Measurements from ENCODE around the gene KANSL1.

The KANSL1 gene

DNA sequence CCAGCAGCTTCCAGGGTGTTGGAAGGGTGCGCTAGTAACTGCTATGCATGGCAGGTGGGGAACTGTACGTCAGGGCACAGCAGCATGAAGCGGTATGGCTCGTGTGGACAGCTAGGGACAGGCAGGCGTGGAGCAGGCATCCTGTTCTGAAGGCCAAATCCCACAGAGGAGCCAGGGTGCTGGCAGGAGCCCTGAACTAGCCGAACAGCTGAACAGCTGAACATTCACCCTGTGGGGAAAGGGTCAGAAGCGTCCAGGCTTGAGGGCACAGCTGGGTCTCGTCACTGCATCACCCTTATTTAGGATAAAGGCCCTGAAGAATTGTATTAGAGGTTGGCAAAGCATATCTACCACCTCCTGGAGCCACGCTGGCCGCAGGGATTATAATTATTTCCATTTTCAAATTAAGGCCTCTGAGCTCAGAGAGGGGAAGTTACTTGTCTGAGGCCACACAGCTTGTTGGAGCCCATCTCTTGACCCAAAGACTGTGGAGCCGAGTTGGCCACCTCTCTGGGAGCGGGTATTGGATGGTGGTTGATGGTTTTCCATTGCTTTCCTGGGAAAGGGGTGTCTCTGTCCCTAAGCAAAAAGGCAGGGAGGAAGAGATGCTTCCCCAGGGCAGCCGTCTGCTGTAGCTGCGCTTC lies 197.5 kb downstream of the KANSL1 start:
- no peak for DNase-seq

DNA sequence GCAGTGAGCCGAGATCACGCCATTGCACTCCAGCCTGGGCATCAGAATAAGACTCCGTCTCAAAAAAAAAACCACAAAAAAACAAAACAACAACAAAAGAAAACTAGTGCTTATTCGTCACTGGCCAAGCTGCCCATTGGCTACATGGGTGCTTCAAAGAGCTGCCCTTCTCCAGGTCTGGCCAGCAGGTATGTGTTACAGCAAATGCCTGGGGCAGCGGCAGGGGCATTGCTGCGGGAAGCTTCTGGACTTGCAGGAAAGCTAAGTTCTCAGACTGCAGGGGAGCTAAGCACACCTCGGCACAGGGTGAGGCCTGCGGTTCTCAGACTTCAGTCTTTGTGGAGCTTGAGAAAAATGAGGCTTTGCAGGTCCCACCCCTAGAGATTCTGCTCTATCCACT lies 198.2 kb downstream of the KANSL1 start:
- no peak for DNase-seq

DNA sequence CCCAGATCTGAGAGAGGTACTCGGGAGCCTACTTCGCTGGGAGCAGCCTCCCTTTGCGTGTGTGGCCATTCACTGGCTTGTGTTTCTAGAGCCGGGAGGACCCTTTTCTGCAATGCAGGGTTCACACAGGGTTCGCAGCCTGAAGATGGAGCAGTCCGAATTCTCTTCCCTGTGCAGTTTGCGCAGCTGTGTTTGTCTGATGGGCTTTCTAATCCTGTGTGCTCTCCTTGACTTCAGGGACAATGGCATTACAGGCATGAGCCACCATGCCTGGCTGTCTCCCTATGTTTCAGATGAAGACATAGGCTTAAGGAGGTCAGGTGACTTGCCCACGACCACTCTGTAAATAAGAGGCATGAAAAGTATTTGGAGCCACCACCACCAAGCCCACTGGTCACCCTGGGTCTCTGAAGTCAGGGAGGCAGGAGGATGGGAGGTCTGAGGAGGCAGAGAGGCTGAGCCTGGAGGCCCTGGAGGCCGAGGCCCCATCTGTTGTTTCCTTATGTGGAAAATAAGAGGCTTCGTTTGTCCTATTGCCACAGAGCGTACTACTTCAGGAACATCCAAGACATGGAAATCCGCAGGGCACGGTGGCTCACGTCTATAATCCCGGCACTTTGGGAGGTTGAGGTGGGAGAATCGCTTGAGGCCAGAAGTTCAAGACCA lies 199.1 kb downstream of the KANSL1 start:
- DNase-seq = no peak

DNA sequence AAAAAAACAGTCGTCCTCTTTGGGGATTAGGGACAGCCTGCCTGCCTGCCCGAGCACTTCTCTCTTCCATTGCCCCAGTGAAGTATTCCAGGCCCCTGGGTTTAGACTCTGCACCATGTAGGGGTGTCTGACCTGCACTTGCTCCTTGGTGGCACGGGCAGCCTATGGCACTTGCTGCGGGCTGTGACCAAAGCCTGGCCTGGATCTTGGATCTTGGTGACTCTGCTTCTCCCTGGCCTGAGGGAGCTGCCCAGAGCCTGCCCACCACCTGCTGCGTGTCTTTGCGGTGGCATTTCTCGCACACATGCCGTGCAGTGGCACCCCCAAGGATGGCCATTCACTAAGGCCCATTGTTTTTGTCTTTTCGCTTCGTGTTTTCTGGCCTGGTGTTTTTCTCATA lies 200.3 kb downstream of the KANSL1 start:
- no peak for DNase-seq

DNA sequence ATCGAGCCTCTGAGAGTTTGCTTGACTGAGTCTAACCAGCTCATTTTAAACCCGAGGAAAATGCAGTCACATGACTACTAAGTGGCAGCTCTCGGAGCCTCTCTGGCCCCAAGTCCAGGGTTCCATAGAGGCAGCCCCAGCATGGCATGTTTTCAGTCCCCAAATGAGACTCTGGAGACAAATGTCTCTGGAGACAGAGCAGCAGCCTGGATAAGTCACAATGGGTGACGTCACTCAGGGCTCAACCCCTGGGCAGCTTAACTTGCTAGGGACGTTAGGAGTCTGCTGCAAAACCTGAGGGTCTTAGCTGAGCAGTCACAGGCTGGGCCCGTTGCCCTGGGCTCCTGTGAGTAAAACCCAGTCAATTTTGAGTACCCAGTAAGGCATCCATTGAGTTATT lies 201.1 kb downstream of the KANSL1 start:
- no peak for DNase-seq

DNA sequence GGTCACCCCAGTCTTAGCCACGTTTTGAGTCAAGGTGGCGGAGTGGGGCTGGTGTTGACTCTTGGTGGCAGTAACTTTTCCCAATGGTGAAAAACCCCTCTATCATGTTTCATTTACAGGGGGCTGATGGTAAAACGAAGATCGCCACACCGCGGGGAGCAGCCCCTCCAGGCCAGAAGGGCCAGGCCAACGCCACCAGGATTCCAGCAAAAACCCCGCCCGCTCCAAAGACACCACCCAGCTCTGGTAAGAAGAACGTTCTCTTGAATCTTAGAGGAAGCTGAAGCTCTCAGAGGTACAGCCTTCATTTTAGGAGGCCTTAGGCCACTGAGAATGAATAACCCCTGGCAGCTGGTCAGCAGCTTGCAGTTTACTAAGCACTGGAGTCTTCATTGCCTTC lies 201.9 kb downstream of the KANSL1 start:
- no peak for DNase-seq

DNA sequence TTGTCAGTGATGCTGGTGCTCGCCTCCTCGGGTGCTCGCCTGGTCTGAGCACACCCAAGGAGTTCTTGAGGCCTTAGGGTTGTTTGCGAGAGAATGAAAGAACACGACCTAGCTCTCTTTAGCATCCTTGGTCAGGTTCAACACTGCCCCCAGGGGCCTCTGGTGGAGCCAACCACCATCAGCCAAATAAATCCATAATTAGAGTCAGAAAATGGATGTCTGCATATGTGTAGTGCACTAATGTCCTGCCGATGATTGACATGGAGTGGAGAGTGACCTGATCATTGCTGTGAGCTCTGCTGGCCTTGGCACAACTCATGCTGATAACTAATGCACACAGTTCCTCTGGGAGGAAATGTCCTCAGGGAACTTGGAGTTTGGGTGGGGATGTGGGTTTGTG lies 202.3 kb downstream of the KANSL1 start:
- no peak for DNase-seq

DNA sequence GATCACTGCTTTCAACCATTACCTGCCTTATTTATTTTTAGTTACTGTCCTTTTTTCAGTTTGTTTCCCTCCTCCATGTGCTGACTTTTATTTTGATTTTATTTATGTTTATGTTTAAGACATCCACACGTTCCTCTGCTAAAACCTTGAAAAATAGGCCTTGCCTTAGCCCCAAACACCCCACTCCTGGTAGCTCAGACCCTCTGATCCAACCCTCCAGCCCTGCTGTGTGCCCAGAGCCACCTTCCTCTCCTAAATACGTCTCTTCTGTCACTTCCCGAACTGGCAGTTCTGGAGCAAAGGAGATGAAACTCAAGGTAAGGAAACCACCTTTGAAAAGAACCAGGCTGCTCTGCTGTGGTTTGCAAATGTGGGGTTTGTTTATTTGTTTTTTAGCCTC lies 203.5 kb downstream of the KANSL1 start:
- DNase-seq = no peak

DNA sequence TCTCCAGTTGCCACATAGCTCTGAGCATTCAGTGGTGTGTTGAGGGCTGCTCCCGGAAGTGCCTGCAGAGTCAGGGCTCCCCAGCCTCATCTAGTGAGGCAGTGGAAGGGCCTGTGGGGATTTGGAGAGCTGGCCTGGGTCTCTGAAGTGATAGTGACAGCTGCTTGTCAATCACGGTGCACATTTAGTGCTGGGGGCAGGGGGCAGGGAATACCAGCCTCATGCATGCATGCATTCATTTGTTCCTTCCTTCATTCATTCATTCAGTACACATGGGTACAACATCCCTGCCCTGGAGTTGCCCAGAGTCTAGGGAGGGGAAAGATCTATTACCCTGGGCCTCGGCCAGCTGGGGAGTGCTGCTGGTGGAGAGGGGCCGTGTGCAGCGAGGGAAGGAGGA lies 205.5 kb downstream of the KANSL1 start:
- DNase-seq = no peak

DNA sequence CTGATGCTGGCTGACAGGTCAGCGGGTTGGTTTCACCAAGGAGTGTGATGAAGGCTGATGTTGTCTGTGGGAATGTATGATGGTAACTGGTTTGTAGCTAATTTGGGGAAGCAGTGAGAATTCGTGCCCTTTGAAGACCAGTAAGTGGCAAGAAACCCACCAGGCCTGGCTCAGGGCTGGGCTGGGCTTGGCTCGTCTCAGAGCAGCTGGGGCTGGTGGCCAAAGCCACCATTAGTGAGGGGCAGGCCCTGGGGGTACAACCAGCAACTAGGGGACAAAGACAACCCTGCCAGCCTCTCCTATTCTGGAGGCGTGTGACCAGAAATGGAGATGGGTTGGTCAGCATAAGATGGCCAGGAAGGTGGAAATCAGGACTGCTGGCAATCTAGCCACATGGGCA lies 207.2 kb downstream of the KANSL1 start:
- DNase-seq = no peak

DNA sequence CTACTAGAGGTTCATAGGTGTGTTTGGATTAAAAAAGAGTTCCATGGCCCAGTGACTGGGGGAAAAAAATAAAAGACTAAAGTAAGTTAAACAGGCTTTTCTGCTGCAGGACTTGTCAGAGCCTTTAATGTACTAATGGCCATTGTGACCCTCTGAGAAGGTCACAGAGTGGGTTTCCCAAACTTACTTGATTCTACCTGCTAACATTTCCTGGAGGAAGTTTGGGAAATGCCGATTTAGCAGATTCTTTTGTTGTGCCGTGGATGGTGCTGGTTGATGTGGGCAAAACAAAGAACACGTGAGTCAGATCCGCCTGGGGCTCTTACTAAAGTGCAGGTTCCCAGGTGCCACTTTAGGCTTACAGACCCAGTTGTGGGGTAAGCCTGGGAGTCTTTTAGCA lies 207.8 kb downstream of the KANSL1 start:
- DNase-seq = no peak

DNA sequence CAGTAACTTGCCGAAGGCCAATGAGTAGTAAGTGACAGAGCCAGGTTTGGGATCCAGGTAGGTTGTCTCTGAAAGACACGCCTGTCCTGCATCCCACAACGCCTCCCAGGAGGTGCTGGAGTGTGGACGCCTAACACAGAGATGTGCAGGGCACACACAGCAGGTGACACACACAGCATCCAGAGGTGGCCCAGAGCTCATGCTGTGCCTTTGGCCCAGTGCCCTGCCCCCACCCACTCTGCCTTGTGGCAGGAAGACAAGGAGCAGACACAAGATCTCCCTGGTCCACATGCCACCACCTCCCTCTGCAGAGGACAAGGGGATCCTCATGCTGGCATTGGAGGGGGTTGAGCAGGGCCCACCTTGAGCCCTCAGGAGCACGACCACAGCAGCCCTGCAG lies 208.9 kb downstream of the KANSL1 start:
- DNase-seq = no peak

DNA sequence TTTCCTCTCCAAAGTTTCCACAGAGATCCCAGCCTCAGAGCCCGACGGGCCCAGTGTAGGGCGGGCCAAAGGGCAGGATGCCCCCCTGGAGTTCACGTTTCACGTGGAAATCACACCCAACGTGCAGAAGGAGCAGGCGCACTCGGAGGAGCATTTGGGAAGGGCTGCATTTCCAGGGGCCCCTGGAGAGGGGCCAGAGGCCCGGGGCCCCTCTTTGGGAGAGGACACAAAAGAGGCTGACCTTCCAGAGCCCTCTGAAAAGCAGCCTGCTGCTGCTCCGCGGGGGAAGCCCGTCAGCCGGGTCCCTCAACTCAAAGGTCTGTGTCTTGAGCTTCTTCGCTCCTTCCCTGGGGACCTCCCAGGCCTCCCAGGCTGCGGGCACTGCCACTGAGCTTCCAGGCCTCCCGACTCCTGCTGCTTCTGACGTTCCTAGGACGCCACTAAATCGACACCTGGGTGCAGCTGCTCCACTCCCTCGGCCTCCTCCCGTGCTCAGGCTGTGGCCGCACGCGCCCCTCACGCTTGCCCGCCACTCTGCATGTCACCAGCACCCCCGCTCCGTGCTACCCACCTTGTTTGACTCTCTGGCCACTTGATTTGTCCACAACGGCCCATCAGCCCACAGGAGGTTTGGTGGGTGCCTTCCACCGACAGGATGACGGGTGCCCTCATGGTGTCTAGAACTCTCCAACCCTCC lies 209.5 kb downstream of the KANSL1 start:
- no peak for DNase-seq

DNA sequence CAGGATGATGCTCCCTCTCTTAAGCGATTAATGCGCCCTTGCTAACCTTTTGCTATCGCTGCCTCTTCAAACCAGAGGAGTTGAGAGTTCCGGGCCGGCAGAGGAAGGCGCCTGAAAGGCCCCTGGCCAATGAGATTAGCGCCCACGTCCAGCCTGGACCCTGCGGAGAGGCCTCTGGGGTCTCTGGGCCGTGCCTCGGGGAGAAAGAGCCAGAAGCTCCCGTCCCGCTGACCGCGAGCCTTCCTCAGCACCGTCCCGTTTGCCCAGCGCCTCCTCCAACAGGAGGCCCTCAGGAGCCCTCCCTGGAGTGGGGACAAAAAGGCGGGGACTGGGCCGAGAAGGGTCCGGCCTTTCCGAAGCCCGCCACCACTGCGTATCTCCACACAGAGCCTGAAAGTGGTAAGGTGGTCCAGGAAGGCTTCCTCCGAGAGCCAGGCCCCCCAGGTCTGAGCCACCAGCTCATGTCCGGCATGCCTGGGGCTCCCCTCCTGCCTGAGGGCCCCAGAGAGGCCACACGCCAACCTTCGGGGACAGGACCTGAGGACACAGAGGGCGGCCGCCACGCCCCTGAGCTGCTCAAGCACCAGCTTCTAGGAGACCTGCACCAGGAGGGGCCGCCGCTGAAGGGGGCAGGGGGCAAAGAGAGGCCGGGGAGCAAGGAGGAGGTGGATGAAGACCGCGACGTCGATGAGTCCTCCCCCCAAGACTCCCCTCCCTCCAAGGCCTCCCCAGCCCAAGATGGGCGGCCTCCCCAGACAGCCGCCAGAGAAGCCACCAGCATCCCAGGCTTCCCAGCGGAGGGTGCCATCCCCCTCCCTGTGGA lies 210.2 kb downstream of the KANSL1 start:
- DNase-seq = no peak

DNA sequence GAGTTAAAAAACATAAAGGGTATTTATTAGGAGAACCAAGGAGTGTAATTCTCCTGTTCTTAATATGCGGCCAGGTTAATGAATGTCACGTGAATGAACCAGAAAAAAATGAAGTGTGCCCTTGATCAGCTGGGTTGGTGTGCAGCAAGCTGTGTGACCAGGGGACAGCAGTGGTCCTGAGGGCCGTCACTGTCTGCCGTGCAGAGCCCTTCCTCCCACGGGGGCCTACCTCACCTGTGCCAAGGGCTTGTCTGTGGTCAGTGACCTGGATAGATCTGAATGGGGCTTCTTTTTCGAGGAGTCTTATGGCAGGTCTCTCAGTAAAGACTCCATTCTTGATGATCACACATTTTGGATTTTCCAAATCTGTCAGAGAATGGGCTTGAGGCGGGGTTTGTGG lies 211.9 kb downstream of the KANSL1 start:
- no peak for DNase-seq

DNA sequence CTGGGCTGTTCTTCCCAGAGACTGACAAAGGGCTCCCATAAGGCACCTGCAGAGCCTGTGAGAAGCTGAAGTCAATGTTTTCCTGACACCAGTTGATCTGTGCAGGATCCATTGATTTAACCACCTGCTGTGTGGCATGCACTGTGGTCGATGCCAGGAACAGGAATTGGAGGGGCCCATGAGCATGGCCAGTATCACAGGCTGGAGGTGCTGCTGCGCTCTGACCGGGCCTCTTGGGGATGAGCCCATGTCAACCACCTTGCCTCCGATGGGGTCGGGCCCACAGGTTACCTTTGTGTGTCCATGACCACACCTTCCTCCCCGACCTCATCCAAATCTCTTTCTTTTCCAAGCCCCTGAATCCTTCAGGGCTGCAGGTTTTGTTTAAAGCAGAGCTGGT lies 212.4 kb downstream of the KANSL1 start:
- no peak for DNase-seq
